GM18870 (cell line): ENCODE results near the gene SPSB4.
"Not testable (repeated sequence)": the region's sequence is repeated elsewhere in the genome, so short reads cannot be mapped to it uniquely, and the experiment has no call there.

Experiments
- ATAC-seq: cut with Tn5 transposase; IDR thresholded peaks from one replicate; pipeline ENCODE4 v1.9.1; 2021; ENCODE audit warnings: moderate library complexity; ENCODE audit not compliant: unreplicated experiment

The SPSB4 gene

GRCh38 chr3:141093971-141094684 is 43.0 kb downstream of the SPSB4 start:
- ATAC-seq, result no peak

GRCh38 chr3:141094790-141095545 is 43.8 kb downstream of the SPSB4 start:
- ATAC-seq, result no peak

GRCh38 chr3:141095546-141095937 is 44.4 kb downstream of the SPSB4 start:
- no peak for ATAC-seq

GRCh38 chr3:141096164-141096563 is 45.0 kb downstream of the SPSB4 start:
- ATAC-seq, result no peak

- no peak for ATAC-seq
Measured at GRCh38 chr3:141096981-141097380, 45.8 kb downstream of the SPSB4 start.

GRCh38 chr3:141100112-141100511 is 49.0 kb downstream of the SPSB4 start:
- ATAC-seq, result no peak

GRCh38 chr3:141100531-141101320 is 49.6 kb downstream of the SPSB4 start:
- no peak for ATAC-seq

- ATAC-seq, result no peak
Measured at GRCh38 chr3:141102372-141102771, 51.2 kb downstream of the SPSB4 start.

- no peak for ATAC-seq
Measured at GRCh38 chr3:141103067-141103466, 51.9 kb downstream of the SPSB4 start.

GRCh38 chr3:141103503-141103902 is 52.4 kb downstream of the SPSB4 start:
- ATAC-seq, result no peak

- ATAC-seq, result no peak
Measured at GRCh38 chr3:141104151-141104821, 53.1 kb downstream of the SPSB4 start.

GRCh38 chr3:141105828-141106628 is 54.9 kb downstream of the SPSB4 start:
- ATAC-seq, result no peak

- ATAC-seq, result no peak
Measured at GRCh38 chr3:141106842-141107241, 55.7 kb downstream of the SPSB4 start.

- no peak for ATAC-seq
Measured at GRCh38 chr3:141108039-141108438, 56.9 kb downstream of the SPSB4 start.

GRCh38 chr3:141109751-141110150 is 58.6 kb downstream of the SPSB4 start:
- ATAC-seq, result no peak

- no peak for ATAC-seq
Measured at GRCh38 chr3:141110322-141110721, 59.2 kb downstream of the SPSB4 start.

GRCh38 chr3:141111364-141112155 is 60.4 kb downstream of the SPSB4 start:
- no peak for ATAC-seq

- ATAC-seq, result no peak
Measured at GRCh38 chr3:141112686-141113297, 61.6 kb downstream of the SPSB4 start.

- ATAC-seq, result not testable (repeated sequence)
Measured at GRCh38 chr3:141113680-141114079, 62.5 kb downstream of the SPSB4 start.
